K562 (cell line): Measurements from ENCODE around the gene RBFOX2.

ENCODE experiments used
- CREB1 ChIP-seq, 2 experiments: sonication (generic) in 1 of 2; formaldehyde crosslinking in 1 of 2; IDR thresholded peaks; 2 replicates each; pipeline versions ENCODE4 v1.6.1 to v1.8.0; 2012 to 2022; ENCODE audit warnings: inconsistent platforms in 1 of 2, mild to moderate bottlenecking in 1 of 2, missing genetic modification reagents in 1 of 2, moderate library complexity in 1 of 2
- ELF1 ChIP-seq: fragments of 200-800 bp; sonication (Bioruptor generic); IDR thresholded peaks from 2 replicates; pipeline ENCODE4 v1.6.1; 2016; ENCODE audit warnings: missing genetic modification characterization, missing compliant biosample characterization
- GABPA ChIP-seq: fragments of 200-800 bp; sonication (Bioruptor generic); conservative IDR thresholded peaks from 2 replicates; pipeline ENCODE4 v1.6.1; 2016; ENCODE audit warnings: low read depth, missing genetic modification characterization, missing compliant biosample characterization
- L3MBTL2 ChIP-seq: fragments of 450-650 bp; IDR thresholded peaks from 2 replicates; pipeline ENCODE4 v1.6.1; 2016; ENCODE audit warnings: mild to moderate bottlenecking, moderate library complexity
- TAF7 ChIP-seq: fragments of 450-650 bp; IDR thresholded peaks from 2 replicates; pipeline ENCODE4 v1.6.1; 2016; ENCODE audit warnings: missing genetic modification characterization, missing compliant biosample characterization
- ZC3H11A ChIP-seq: IDR thresholded peaks from 2 replicates; pipeline ENCODE4 v1.6.1; 2012; ENCODE audit warnings: low read depth, low read length, improper control_type of control experiment
- ZNF79 ChIP-seq: fragments of 250-450 bp; sonication (Bioruptor Pico); IDR thresholded peaks from 2 replicates; pipeline ENCODE4 v1.4.0; 2020; ENCODE audit warnings: low read depth, mild to moderate bottlenecking, moderate library complexity
- TF ChIP-seq, protein P1 (sequence below), 3 experiments: IDR thresholded peaks in 2 of 3; conservative IDR thresholded peaks in 1 of 3; 2 replicates each; pipeline ENCODE4 v1.5.1; 2011 to 2012; ENCODE audit warnings: low read length in 3 of 3, mild to moderate bottlenecking in 3 of 3, control low read depth in 2 of 3, improper control_type of control experiment in 1 of 3, inconsistent platforms in 1 of 3, low read depth in 1 of 3, mixed read lengths in 1 of 3, moderate library complexity in 1 of 3; ENCODE audit not compliant: insufficient read depth in 2 of 3

GRCh38 chr22:35930933-35931332 is 97.7 kb downstream of the RBFOX2 start:
- TF ChIP-seq, protein P1, sequence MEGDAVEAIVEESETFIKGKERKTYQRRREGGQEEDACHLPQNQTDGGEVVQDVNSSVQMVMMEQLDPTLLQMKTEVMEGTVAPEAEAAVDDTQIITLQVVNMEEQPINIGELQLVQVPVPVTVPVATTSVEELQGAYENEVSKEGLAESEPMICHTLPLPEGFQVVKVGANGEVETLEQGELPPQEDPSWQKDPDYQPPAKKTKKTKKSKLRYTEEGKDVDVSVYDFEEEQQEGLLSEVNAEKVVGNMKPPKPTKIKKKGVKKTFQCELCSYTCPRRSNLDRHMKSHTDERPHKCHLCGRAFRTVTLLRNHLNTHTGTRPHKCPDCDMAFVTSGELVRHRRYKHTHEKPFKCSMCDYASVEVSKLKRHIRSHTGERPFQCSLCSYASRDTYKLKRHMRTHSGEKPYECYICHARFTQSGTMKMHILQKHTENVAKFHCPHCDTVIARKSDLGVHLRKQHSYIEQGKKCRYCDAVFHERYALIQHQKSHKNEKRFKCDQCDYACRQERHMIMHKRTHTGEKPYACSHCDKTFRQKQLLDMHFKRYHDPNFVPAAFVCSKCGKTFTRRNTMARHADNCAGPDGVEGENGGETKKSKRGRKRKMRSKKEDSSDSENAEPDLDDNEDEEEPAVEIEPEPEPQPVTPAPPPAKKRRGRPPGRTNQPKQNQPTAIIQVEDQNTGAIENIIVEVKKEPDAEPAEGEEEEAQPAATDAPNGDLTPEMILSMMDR (IDR thresholded peaks at IDR 0.05 in 2 of 3, conservative IDR thresholded peaks at IDR 0.05 in 1 of 3; ENCODE audit: insufficient read depth in 2 of 3, low read depth in 1 of 3, low read length in 3 of 3), result peak; percentile 41 to 68 (median 51); a peak in 4 of 6 replicates
- TF ChIP-seq ZC3H11A (no peak), ELF1 (tag) (no peak), GABPA (tag) (no peak), ZNF79 (no peak), CREB1 (IDR thresholded peaks at IDR 0.05) (no peak), CREB1 (CRISPR knock-in tag; IDR thresholded peaks at IDR 0.05) (no peak), TAF7 (tag) (no peak), L3MBTL2 (no peak)
